ENCODE measurements around the gene BRIX1. TPM values are rescaled to one million over a fixed set of nuclear protein-coding genes. Genes with fewer than 3 reads are reported as not detected.

BRIX1 gene
- total and polyA plus RNA-seq, 7 experiments from 2014 or later = 13.4 to 46.2 (median 35.5) TPM

DNA sequence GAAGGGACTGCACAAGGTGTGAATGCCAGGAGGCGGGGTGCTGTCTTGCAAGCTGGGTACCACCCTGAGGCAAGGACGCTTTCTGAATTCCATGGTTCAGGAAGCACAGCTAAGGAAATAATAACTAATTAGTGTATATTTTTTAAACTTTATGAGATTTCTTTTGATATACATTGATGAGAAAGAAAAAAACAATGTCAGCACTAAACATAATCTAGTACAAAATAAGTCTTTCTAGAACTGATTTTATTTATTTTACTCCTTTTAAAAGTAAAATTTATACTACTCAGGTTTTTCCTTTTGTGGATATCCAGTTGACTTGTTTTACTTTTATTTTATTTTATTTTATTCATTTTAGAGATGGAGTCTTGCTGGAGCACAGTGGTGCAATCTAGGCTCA, 17.4 kb downstream of the BRIX1 start:
- CTCF ChIA-PET = interaction anchor here (0.7 kb wide), 1 partner anchor 29 kb away, joined by 3 read pairs; no protein-coding TSS in a partner anchor
- Mint-ChIP-seq H3K36me3 (peaks cover 5 to 19% (median 13%) of the 10 kb centered on the region in 5 donors), H3K4me1 (peaks cover 22 to 48% (median 41%) of the 10 kb centered on the region in 7 donors), H3K27ac (no peak overlapping the region), H3K4me3 (no peak overlapping the region), H3K27me3 (no peaks in the 10 kb centered on the region), H3K9me3 (no peaks in the 10 kb centered on the region)
- POLR2A ChIA-PET = interaction anchor here (0.7 kb wide), 1 partner anchor 1512 kb away, joined by 3 read pairs; no protein-coding TSS in a partner anchor
- no peaks in the 10 kb centered on the region for H3K27me3 ChIP-seq (ENCODE audit: control insufficient read depth in 2 of 2, insufficient read depth in 2 of 2, low read length in 2 of 2)
- intact Hi-C loops (cut with micrococcal nuclease) = no loop called here
- peaks cover 5 to 34% (median 8%) of the 10 kb centered on the region in 3 experiments for H3K36me3 ChIP-seq (ENCODE audit: control insufficient read depth in 2 of 3, insufficient read depth in 3 of 3, low read length in 3 of 3)
- H3K4me1 ChIP-seq (ENCODE audit: control insufficient read depth in 2 of 2, insufficient read depth in 2 of 2, low read length in 2 of 2) = peaks cover 15 to 18% of the 10 kb centered on the region in 2 donors
- no peak for DNase-seq
- H3K9me3 ChIP-seq (ENCODE audit: control insufficient read depth in 2 of 3, low read length in 3 of 3) = no peaks in the 10 kb centered on the region
- ATAC-seq = no peak
- no peak overlapping the region for H3K4me3 ChIP-seq (ENCODE audit: low read length)
- H3K27ac ChIP-seq (ENCODE audit: low read depth, low read length) = no peak overlapping the region

DNA sequence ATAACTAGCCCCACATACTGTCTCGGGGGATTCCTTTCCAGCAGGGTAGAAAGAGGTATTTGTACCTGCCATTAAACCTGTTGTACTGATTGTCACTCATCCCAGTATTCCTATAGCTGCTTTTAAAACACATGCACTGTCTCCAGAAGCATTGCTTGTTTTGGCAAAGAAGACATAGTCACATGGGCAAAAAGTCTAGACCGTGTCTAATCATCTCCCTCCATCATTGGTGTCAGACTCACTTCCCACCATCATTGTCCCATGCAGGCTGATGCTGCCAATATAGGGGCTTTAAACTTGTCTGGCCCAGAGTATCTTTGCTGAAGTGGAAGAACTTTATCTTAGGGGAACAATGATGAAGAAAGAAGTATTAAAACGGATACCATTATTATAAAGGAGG, 26.4 kb downstream of the BRIX1 start:
- H3K9me3 ChIP-seq (ENCODE audit: control insufficient read depth in 2 of 3, low read length in 3 of 3) = no peaks in the 10 kb centered on the region
- Mint-ChIP-seq H3K36me3 (peaks cover 21 to 43% (median 35%) of the 10 kb centered on the region in 5 donors), H3K9me3 (no peaks in the 10 kb centered on the region), H3K27me3 (no peaks in the 10 kb centered on the region), H3K4me1 (peaks cover 0 to 3% (median 0%) of the 10 kb centered on the region in 7 donors), H3K4me3 (no peak overlapping the region), H3K27ac (no peak overlapping the region)
- no peak overlapping the region for H3K27ac ChIP-seq (ENCODE audit: low read depth, low read length)
- POLR2A ChIA-PET = no interaction called here
- DNase-seq = no peak
- ATAC-seq = no peak
- H3K4me1 ChIP-seq (ENCODE audit: control insufficient read depth in 2 of 2, insufficient read depth in 2 of 2, low read length in 2 of 2) = no peaks in the 10 kb centered on the region
- peaks cover 10 to 71% (median 11%) of the 10 kb centered on the region in 3 experiments for H3K36me3 ChIP-seq (ENCODE audit: control insufficient read depth in 2 of 3, insufficient read depth in 3 of 3, low read length in 3 of 3)
- H3K4me3 ChIP-seq (ENCODE audit: low read length) = no peak overlapping the region
- H3K27me3 ChIP-seq (ENCODE audit: control insufficient read depth in 2 of 2, insufficient read depth in 2 of 2, low read length in 2 of 2) = no peaks in the 10 kb centered on the region
- CTCF ChIA-PET = interaction anchor here (0.7 kb wide), 1 partner anchor 147 kb away, joined by 5 read pairs; no protein-coding TSS in a partner anchor
- intact Hi-C loops (cut with micrococcal nuclease) = no loop called here

DNA sequence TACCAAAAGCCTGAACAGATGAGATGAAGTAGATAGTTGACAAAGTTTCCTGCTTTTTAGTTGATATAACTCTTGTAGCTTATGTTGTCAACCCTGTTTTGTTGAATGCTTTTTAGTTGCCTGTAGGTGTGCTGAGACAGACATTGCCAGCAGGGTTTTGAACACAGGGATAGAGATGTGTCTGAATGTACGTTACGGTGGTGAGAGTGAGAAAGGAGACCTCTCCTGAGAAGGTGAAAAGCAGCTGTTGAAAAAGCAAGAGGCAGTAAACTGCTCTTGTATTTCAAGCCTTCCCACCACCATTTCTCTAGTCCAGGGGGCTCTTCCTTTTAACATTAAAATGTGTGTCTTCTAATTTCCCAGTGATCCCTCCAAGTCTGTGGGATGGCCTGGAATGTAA, 28.5 kb downstream of the BRIX1 start:
- no peaks in the 10 kb centered on the region for H3K9me3 Mint-ChIP-seq
- no peak for DNase-seq
- H3K27ac Mint-ChIP-seq = no peak overlapping the region
- ChIA-PET POLR2A (no interaction called here), CTCF (interaction anchor here (1.3 kb wide), 1 partner anchor 983 kb away, joined by 3 read pairs; no protein-coding TSS in a partner anchor)
- Histone ChIP-seq H3K4me1 (ENCODE audit: control insufficient read depth in 2 of 2, insufficient read depth in 2 of 2, low read length in 2 of 2) (no peaks in the 10 kb centered on the region), H3K27ac (ENCODE audit: low read depth, low read length) (no peak overlapping the region), H3K36me3 (ENCODE audit: control insufficient read depth in 2 of 3, insufficient read depth in 3 of 3, low read length in 3 of 3) (peaks cover 5 to 57% (median 5%) of the 10 kb centered on the region in 3 experiments), H3K27me3 (ENCODE audit: control insufficient read depth in 2 of 2, insufficient read depth in 2 of 2, low read length in 2 of 2) (no peaks in the 10 kb centered on the region), H3K4me3 (ENCODE audit: low read length) (no peak overlapping the region), H3K9me3 (ENCODE audit: control insufficient read depth in 2 of 3, low read length in 3 of 3) (no peaks in the 10 kb centered on the region)
- no peak overlapping the region for H3K4me3 Mint-ChIP-seq
- intact Hi-C loops (cut with micrococcal nuclease) = no loop called here
- peaks cover 11 to 44% (median 27%) of the 10 kb centered on the region in 5 donors for H3K36me3 Mint-ChIP-seq
- no peaks in the 10 kb centered on the region for H3K4me1 Mint-ChIP-seq
- no peak for ATAC-seq
- H3K27me3 Mint-ChIP-seq = no peaks in the 10 kb centered on the region

DNA sequence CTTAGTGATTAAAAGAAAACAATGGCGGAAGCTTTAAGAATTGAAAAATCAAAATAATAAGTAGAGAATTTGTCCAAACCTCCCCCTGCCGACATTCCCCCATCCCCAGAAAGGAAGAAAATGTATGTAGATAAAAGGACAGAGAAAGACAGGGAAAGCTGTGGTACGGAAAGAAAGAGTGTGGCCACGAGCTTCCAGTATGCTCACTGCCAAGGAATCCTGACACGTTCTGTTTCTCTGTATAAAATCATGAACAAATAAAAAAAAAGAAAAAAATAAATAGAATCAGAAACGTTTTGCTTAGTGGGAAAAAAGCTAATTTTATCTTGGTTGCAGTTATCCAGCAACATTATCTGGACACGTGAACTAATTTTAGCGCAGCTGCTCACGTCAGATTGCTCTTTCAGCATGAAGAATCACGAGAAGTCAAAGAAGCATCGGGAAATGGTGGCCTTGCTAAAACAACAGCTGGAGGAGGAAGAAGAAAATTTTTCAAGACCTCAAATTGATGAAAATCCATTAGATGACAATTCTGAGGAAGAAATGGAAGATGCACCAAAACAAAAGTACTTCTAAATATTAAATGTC, 29.0 kb downstream of the BRIX1 start:
- Histone ChIP-seq H3K4me1 (ENCODE audit: control insufficient read depth in 2 of 2, insufficient read depth in 2 of 2, low read length in 2 of 2) (no peaks in the 10 kb centered on the region), H3K4me3 (ENCODE audit: low read length) (no peak overlapping the region), H3K9me3 (ENCODE audit: control insufficient read depth in 2 of 3, low read length in 3 of 3) (no peaks in the 10 kb centered on the region), H3K27ac (ENCODE audit: low read depth, low read length) (no peak overlapping the region), H3K27me3 (ENCODE audit: control insufficient read depth in 2 of 2, insufficient read depth in 2 of 2, low read length in 2 of 2) (no peaks in the 10 kb centered on the region), H3K36me3 (ENCODE audit: control insufficient read depth in 2 of 3, insufficient read depth in 3 of 3, low read length in 3 of 3) (peaks cover 5 to 55% (median 5%) of the 10 kb centered on the region in 3 experiments)
- no peak overlapping the region for H3K4me3 Mint-ChIP-seq
- CTCF ChIA-PET = no interaction called here
- H3K9me3 Mint-ChIP-seq = no peaks in the 10 kb centered on the region
- H3K27me3 Mint-ChIP-seq = no peaks in the 10 kb centered on the region
- peaks cover 13 to 42% (median 30%) of the 10 kb centered on the region in 5 donors for H3K36me3 Mint-ChIP-seq
- no peaks in the 10 kb centered on the region for H3K4me1 Mint-ChIP-seq
- intact Hi-C loops (cut with micrococcal nuclease) = no loop called here
- no peak for DNase-seq
- H3K27ac Mint-ChIP-seq = no peak overlapping the region
- no peak for ATAC-seq
- POLR2A ChIA-PET = no interaction called here

DNA sequence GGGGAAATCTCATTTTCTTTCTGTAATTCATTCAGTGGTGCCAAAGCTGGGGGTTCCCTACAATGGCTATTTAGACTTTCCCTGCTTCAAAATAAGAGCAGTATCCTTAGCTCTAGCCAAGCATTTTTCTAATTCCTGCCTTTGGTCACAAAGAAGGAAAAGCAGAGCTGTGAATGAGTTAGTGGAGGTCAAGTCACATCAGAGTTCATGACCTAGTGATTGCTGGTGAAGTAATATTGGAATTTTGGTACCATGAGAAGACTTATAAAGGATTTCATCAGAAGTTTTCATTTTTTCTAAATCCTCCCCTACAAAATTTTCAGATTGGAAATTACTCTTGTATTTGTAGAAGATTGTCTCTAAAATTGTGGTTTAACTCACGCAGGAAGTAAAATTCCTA, 41.8 kb downstream of the BRIX1 start:
- no peak for ATAC-seq
- intact Hi-C loops (cut with micrococcal nuclease) = no loop called here
- no peak overlapping the region for H3K4me3 Mint-ChIP-seq
- H3K36me3 Mint-ChIP-seq = peaks cover 5 to 21% (median 9%) of the 10 kb centered on the region in 5 donors
- CTCF ChIA-PET = interaction anchor here (0.6 to 1.2 kb wide), 2 partner anchors 12 to 922 kb away, joined by 3 to 4 read pairs; no protein-coding TSS in a partner anchor
- H3K36me3 ChIP-seq (ENCODE audit: control insufficient read depth in 2 of 3, insufficient read depth in 3 of 3, low read length in 3 of 3) = peaks cover 0 to 18% (median 3%) of the 10 kb centered on the region in 3 experiments
- H3K27me3 ChIP-seq (ENCODE audit: control insufficient read depth in 2 of 2, insufficient read depth in 2 of 2, low read length in 2 of 2) = no peaks in the 10 kb centered on the region
- H3K27me3 Mint-ChIP-seq = no peaks in the 10 kb centered on the region
- H3K27ac ChIP-seq (ENCODE audit: low read depth, low read length) = no peak overlapping the region
- no peaks in the 10 kb centered on the region for H3K4me1 ChIP-seq (ENCODE audit: control insufficient read depth in 2 of 2, insufficient read depth in 2 of 2, low read length in 2 of 2)
- peaks cover 0 to 25% (median 0%) of the 10 kb centered on the region in 7 donors for H3K4me1 Mint-ChIP-seq
- H3K4me3 ChIP-seq (ENCODE audit: low read length) = no peak overlapping the region
- H3K9me3 ChIP-seq (ENCODE audit: control insufficient read depth in 2 of 3, low read length in 3 of 3) = no peaks in the 10 kb centered on the region
- POLR2A ChIA-PET = no interaction called here
- DNase-seq = no peak
- H3K27ac Mint-ChIP-seq = no peak overlapping the region
- no peaks in the 10 kb centered on the region for H3K9me3 Mint-ChIP-seq

DNA sequence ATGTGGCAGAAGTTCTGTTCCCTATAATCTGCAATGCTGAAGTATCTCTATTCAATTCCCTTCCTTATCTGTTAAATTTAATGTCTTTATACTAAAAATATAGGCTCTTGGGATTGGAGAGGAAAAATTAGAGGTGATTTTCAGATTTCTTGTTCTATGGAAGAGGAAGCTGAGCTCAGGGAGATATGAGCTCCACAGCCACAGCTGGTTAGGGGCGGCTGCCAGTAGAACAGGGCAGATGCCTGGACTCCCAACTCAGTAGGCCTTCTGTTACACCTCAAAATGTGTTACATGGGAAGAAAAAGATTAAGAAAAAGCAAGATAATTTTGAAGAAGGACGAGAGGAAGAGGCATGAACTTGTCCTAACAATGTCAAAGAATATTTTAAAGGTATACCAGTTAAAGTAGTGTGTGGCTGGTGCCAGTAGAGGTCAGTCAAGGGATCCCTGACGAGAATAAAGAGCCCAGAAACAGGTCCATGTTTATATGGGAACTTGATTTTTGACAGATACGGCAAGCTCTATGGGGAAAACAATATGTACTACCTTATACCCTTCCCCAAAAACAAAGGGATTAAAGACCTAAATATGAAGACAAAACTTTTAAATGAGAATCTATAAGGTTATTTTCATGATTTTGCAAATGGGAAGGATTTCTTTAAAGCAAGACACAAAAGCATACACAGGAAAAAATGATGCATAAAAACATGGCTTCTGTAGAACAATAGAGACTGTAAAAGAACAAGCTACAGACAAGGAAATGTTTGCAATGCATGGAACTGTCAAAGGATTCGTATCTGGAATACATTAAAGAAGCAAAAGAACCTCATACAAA, 42.6 kb downstream of the BRIX1 start:
- H3K36me3 ChIP-seq (ENCODE audit: control insufficient read depth in 2 of 3, insufficient read depth in 3 of 3, low read length in 3 of 3) = peaks cover 0 to 18% (median 0%) of the 10 kb centered on the region in 3 experiments
- H3K27ac ChIP-seq (ENCODE audit: low read depth, low read length) = no peak overlapping the region
- ATAC-seq (peak; percentile 61), DNase-seq (peak in 3 of 9 donors; percentile 1 to 17 (median 11))
- H3K4me3 ChIP-seq (ENCODE audit: low read length) = no peak overlapping the region
- ChIA-PET POLR2A (no interaction called here), CTCF (interaction anchor here (1.2 kb wide), 1 partner anchor 922 kb away, joined by 4 read pairs; no protein-coding TSS in a partner anchor)
- no peaks in the 10 kb centered on the region for H3K9me3 ChIP-seq (ENCODE audit: control insufficient read depth in 2 of 3, low read length in 3 of 3)
- intact Hi-C loops (cut with micrococcal nuclease) = loop anchor here in 1 of 2 donors (1.0 kb wide), 1 partner anchor 45 kb away; no protein-coding TSS in a partner anchor
- Mint-ChIP-seq H3K4me3 (no peak overlapping the region), H3K4me1 (peaks cover 0 to 25% (median 0%) of the 10 kb centered on the region in 7 donors), H3K9me3 (no peaks in the 10 kb centered on the region), H3K36me3 (peaks cover 3 to 18% (median 8%) of the 10 kb centered on the region in 5 donors), H3K27ac (peak overlapping the region in 7 of 9 donors; percentile 39 to 79 (median 62)), H3K27me3 (no peaks in the 10 kb centered on the region)
- no peaks in the 10 kb centered on the region for H3K4me1 ChIP-seq (ENCODE audit: control insufficient read depth in 2 of 2, insufficient read depth in 2 of 2, low read length in 2 of 2)
- H3K27me3 ChIP-seq (ENCODE audit: control insufficient read depth in 2 of 2, insufficient read depth in 2 of 2, low read length in 2 of 2) = no peaks in the 10 kb centered on the region

Measured in naive thymus-derived CD4-positive, alpha-beta T cell (primary cell).